Body of pancreas (tissue), 4 donors: Measurements from ENCODE around the gene SLC6A19.

ENCODE experiments used
- CTCF ChIP-seq, 7 experiments: fragments of 450-650 bp in 4 of 7; fragments of 200-600 bp in 3 of 7; sonication (generic) in 3 of 7; IDR thresholded peaks; one replicate each; pipeline ENCODE4 v1.5.1; 2016 to 2019; ENCODE audit warnings: antibody characterized with exemption in 7 of 7
- POLR2A ChIP-seq, 3 donors: fragments of 450-650 bp; IDR thresholded peaks; one replicate each; pipeline ENCODE4 v1.6.1; 2016; ENCODE audit warnings: antibody characterized with exemption in 3 of 3, mild to moderate bottlenecking in 2 of 3

GRCh38 chr5:1228120-1228519, 26.7 kb downstream of the SLC6A19 start:
- no peak for TF ChIP-seq CTCF (IDR thresholded peaks at IDR 0.05)
- no peak for TF ChIP-seq POLR2A (IDR thresholded peaks at IDR 0.05)
